Measurements from ENCODE around the gene SPAG16.
A peak's percentile ranks its signal among the peaks of the same experiment; 100 is the strongest.
"Not testable (repeated sequence)": the region's sequence is repeated elsewhere in the genome, so short reads cannot be mapped to it uniquely, and the experiment has no call there.

Gene SPAG16

GRCh38 chr2:213316001-213316735 lies 31.9 kb downstream of the SPAG16 start:
- DNase-seq (ENCODE audit: extremely low read depth, low read depth): no peak
- TF ChIP-seq, protein P1, sequence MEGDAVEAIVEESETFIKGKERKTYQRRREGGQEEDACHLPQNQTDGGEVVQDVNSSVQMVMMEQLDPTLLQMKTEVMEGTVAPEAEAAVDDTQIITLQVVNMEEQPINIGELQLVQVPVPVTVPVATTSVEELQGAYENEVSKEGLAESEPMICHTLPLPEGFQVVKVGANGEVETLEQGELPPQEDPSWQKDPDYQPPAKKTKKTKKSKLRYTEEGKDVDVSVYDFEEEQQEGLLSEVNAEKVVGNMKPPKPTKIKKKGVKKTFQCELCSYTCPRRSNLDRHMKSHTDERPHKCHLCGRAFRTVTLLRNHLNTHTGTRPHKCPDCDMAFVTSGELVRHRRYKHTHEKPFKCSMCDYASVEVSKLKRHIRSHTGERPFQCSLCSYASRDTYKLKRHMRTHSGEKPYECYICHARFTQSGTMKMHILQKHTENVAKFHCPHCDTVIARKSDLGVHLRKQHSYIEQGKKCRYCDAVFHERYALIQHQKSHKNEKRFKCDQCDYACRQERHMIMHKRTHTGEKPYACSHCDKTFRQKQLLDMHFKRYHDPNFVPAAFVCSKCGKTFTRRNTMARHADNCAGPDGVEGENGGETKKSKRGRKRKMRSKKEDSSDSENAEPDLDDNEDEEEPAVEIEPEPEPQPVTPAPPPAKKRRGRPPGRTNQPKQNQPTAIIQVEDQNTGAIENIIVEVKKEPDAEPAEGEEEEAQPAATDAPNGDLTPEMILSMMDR (IDR thresholded peaks at IDR 0.05; ENCODE audit: low read depth, low read length): no peak

- DNase-seq (ENCODE audit: extremely low read depth, low read depth): peak; percentile 27
- TF ChIP-seq, protein P1 (IDR thresholded peaks at IDR 0.05; ENCODE audit: low read depth, low read length): no peak
Measured at GRCh38 chr2:213317929-213318328, 33.7 kb downstream of the SPAG16 start.

DNA sequence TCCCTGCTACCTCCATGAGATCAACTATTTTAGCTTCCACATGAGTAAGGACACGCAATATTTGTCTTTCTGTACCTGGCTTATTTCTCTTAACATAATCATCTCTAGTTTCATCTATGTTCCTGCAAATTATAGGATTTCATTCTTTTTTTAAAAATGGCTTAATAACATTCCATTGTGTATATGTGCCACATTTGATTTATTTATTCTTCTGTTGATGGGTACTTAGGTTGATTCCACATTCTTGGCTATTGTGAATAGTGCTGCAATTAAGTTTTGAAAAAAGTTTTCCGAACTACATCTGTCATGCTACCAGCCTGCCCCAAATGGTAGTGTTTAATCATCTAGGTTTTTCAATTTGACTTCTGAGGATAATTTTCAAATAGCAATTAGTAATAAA lies 36.3 kb downstream of the SPAG16 start:
- TF ChIP-seq, protein P1 (IDR thresholded peaks at IDR 0.05; ENCODE audit: low read depth, low read length): no peak

DNA sequence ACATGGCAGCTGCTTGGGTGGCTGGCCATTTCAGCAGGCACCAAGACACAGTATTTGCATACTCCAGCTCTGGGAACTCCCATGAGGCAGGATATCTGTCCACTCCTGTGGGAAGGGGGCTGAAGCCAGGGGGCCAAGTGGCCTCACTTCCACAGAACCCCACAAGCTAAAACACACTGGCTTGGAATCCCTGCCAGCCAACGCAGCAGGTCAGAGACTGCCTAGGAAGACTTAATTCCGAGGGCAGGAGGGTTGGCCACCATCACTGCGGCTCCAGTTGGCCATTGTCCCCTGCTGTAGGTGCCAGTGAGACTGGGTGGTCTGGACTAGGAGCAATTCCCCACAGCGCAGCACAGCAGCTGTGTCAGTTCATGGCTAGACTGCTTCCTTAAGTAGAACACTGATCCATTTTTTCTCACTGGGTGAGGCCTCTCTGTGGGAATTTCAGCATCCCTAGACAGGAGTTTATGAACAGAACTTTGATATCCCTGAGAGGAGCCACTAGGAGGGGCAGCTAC lies 52.0 kb downstream of the SPAG16 start:
- no peak for DNase-seq (ENCODE audit: extremely low read depth, low read depth)
- TF ChIP-seq, protein P1 (IDR thresholded peaks at IDR 0.05; ENCODE audit: low read depth, low read length): no peak

More for the DNA sequence above, 36.3 kb downstream of the SPAG16 start:
- no peak for DNase-seq (ENCODE audit: extremely low read depth, low read depth)

- TF ChIP-seq, protein P1 (IDR thresholded peaks at IDR 0.05; ENCODE audit: low read depth, low read length): no peak
Measured at GRCh38 chr2:213353419-213353818, 69.2 kb downstream of the SPAG16 start.

DNA sequence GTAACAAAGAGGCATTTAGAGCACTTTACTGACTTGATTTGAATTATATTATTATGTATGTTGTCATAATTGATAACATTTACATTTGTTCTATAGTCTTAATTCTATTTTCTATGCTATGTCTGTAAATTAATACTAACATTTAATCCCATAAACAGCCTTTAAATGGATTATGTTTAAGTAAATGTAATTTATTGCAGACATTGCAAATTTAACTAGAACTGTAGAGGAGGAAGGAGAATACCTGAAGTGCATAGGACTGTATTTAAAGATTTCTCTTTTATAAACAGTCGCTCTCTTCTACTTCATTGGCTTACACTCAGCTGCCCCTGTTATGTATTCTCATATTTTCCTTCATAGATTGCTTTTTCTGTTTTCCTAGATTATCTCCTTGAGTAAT lies 92.4 kb downstream of the SPAG16 start:
- TF ChIP-seq, protein P1 (IDR thresholded peaks at IDR 0.05; ENCODE audit: low read depth, low read length): no peak
- no peak for DNase-seq (ENCODE audit: extremely low read depth, low read depth)

More at GRCh38 chr2:213353419-213353818, 69.2 kb downstream of the SPAG16 start:
- DNase-seq (ENCODE audit: extremely low read depth, low read depth): no peak

GRCh38 chr2:213407027-213407426 lies 122.8 kb downstream of the SPAG16 start:
- not testable (repeated sequence) for DNase-seq (ENCODE audit: extremely low read depth, low read depth)

DNA sequence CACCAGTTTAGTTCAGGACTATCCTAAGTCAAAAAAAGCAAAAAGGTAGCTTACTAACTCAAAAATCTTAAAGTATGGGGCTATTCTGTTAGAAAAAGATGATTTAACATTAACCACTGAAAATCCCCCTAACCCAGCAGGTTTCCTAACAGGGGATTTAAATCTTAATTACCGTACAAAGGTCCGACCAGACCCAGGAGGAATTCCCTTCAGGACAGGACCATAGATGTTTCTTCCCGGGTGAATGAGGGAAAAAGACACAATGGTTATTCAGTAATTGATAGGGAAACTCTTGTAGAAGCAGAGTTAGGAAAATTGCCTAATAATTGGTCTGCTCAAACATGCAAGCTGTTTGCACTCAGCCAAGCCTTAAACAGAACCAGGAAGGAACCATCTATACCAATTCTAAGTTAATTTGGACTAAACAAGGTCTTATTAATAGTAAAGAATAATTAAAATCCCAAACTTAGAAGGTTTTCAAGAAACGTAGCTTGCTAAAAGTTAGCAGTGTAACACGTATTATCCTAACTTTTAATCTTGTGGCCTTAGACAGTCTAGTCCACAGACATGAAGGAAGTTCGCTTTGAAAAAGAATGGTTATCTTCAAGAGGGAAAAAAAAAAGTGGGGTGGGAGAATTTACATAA lies 124.3 kb downstream of the SPAG16 start:
- DNase-seq (ENCODE audit: extremely low read depth, low read depth): not testable (repeated sequence)

DNA sequence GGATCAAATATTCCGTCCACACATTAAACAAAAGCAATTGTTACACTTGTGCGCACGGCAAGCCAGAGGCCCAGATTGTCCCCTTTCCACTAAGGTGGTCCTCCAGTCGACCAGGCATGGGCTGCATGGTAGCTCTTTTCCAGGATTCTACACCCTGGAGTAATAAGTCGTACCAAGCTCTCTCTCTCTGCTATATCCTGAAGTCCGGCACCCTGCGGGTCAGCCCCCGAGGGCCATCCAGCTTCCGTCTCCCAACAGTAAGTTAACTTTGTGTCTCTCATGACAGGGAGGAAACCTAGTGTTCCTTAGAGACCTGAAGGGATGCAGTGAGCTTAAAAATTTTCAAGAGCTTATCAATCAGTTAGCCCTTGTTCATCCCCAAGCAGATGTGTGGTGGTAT lies 126.4 kb downstream of the SPAG16 start:
- DNase-seq (ENCODE audit: extremely low read depth, low read depth): not testable (repeated sequence)

Data from AG09319 (cell line).